GM15510 (cell line): ENCODE measurements around the gene CSF3R.

Experiments used
- POLR2A ChIP-seq: IDR thresholded peaks from 3 replicates; pipeline ENCODE4 v1.6.1; 2011; ENCODE audit warnings: borderline replicate concordance; ENCODE audit not compliant: insufficient read length; ENCODE audit errors: extremely low read depth

Gene CSF3R

GRCh38 chr1:36420836-36421317 is 61.8 kb downstream of the CSF3R start:
- no peak for TF ChIP-seq POLR2A

GRCh38 chr1:36420409-36420808 is 62.3 kb downstream of the CSF3R start:
- no peak for TF ChIP-seq POLR2A

- TF ChIP-seq POLR2A: no peak
Measured at GRCh38 chr1:36419569-36419968, 63.1 kb downstream of the CSF3R start.

- TF ChIP-seq POLR2A: no peak
Measured at GRCh38 chr1:36419140-36419539, 63.6 kb downstream of the CSF3R start.

- TF ChIP-seq POLR2A: no peak
Measured at GRCh38 chr1:36417931-36418330, 64.8 kb downstream of the CSF3R start.
